H7 (cell line): ENCODE data around the gene GAS2L2. TPM values are rescaled to one million over a fixed set of nuclear protein-coding genes. Genes with fewer than 3 reads are reported as not detected.
A peak's percentile ranks its signal among the peaks of the same experiment; 100 is the strongest.

Experiments used
- DNase-seq: peaks from one replicate; pipeline ENCODE4 v3.0.0; 2012
- H3K27me3 ChIP-seq: 2 replicates; pipeline ENCODE4 v1.6.0; 2011; ENCODE audit warnings: mild to moderate bottlenecking, low read length; ENCODE audit not compliant: control insufficient read depth, insufficient read depth
- H3K36me3 ChIP-seq: replicated peaks from 2 replicates; pipeline ENCODE4 v1.5.1; 2011; ENCODE audit warnings: low read length; ENCODE audit not compliant: control insufficient read depth, insufficient read depth
- H3K4me3 ChIP-seq: 2 replicates; pipeline ENCODE4 v1.5.1; 2011; ENCODE audit warnings: low read depth, mild to moderate bottlenecking, control low read depth, low read length, moderate library complexity; ENCODE audit not compliant: insufficient read depth
- total RNA-seq: library from RNA; depleted of rRNA; stranded (reverse); fragments of >200 nt; shearing (Covaris generic); gene quantifications from 2 replicates; pipeline ENCODE4 v1.2.3, GENCODE V29; 2014

Gene GAS2L2
- total RNA-seq, 1 experiment from 2014 or later = 0.10 TPM

GRCh38 chr17:35784895-35785294 lies 31.9 kb upstream of the GAS2L2 start:
- Histone ChIP-seq H3K27me3 (no peaks in the 10 kb centered on the region), H3K4me3 (no peak overlapping the region), H3K36me3 (no peaks in the 10 kb centered on the region)
- no peak for DNase-seq

DNA sequence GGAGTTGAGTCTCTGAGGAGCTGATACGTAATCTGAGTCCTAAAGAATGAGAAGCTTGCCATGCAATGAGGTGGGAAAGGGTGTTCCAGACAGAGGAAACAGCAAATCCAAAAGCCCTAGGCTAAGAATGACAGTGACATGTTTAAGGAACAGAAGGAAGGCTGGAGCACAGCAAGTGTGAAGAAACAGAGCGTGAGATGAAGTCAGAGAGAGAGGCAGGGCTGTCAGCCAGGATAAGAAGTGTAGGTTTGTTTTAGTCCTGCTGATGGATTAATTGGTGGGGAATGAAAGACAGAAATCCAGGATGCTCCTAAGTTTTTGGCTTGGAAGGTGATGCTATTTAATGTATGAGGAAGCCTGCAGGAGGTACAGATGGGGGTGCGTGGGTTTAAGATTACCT lies 27.9 kb upstream of the GAS2L2 start:
- no peak for DNase-seq
- Histone ChIP-seq H3K36me3 (no peaks in the 10 kb centered on the region), H3K27me3 (no peaks in the 10 kb centered on the region), H3K4me3 (no peak overlapping the region)

GRCh38 chr17:35778641-35779196 lies 25.7 kb upstream of the GAS2L2 start:
- no peaks in the 10 kb centered on the region for H3K36me3 ChIP-seq
- no peak overlapping the region for H3K4me3 ChIP-seq
- DNase-seq = no peak
- H3K27me3 ChIP-seq = no peaks in the 10 kb centered on the region

DNA sequence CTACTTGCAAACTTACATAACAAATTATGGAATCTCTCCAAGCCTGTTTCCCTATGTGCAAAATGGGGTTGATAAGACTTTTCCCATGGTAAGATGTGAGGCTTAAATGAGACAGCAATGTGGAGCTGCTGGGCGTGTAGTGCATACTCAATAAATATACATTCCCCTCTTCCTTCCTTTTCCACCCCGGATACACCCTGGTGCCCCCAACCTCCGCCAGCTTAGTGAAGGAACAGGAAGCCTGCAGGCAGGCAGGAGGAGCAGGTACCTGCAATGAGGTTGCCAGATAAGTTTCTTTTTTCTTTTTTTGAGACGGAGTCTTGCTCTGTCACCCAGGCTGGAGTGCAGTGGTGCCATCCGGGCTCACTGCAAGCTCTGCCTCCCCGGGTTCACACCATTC lies 22.5 kb upstream of the GAS2L2 start:
- H3K36me3 ChIP-seq = no peaks in the 10 kb centered on the region
- no peaks in the 10 kb centered on the region for H3K27me3 ChIP-seq
- H3K4me3 ChIP-seq = no peak overlapping the region
- DNase-seq = no peak

DNA sequence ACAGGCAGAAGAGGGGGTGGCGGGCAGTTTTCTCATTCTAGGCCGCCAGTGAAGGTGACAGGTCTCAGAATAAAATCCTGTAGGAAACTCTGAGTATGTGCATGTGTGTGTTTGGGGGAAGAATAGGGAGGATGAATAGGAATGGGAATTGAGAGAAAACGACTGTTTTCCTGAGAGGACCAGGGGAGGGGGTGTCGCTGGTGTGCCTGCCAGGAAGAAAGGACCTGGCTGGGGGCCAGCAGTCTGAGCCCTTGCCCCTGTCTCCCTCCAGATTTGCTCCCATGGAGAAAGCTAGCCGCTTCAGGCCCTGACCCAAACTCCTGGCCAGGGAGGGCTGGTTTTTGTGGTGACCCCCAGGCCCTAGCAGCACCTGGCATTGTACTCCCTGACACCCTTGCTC lies 22.0 kb upstream of the GAS2L2 start:
- Histone ChIP-seq H3K27me3 (no peaks in the 10 kb centered on the region), H3K36me3 (no peaks in the 10 kb centered on the region), H3K4me3 (no peak overlapping the region)
- DNase-seq = no peak

DNA sequence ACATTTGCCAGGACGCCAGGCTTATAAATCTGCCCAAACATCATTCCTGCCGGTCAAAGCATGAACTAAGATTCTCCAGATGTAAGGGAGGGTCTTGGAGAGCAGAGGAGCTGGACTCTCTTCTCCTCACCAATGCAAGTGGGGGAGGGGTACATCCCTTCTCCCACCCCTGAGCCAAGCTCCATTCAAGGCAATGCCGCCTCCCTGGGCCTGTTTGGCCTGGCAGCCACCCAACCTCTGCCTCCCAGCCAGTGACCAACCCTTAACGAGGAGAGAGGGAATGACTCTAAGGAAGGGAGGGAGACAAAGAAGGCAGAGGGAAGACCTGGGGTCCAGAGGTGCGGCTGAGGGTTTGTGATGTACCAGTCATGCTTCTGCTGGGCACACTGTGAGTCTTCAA lies 21.5 kb upstream of the GAS2L2 start:
- Histone ChIP-seq H3K36me3 (no peaks in the 10 kb centered on the region), H3K27me3 (no peaks in the 10 kb centered on the region), H3K4me3 (no peak overlapping the region)
- DNase-seq = no peak

- Histone ChIP-seq H3K27me3 (no peaks in the 10 kb centered on the region), H3K4me3 (no peak overlapping the region), H3K36me3 (no peaks in the 10 kb centered on the region)
- no peak for DNase-seq
Measured at GRCh38 chr17:35773679-35774425, 20.8 kb upstream of the GAS2L2 start.

- H3K36me3 ChIP-seq = no peaks in the 10 kb centered on the region
- no peak for DNase-seq
- no peaks in the 10 kb centered on the region for H3K27me3 ChIP-seq
- no peak overlapping the region for H3K4me3 ChIP-seq
Measured at GRCh38 chr17:35773129-35773528, 20.1 kb upstream of the GAS2L2 start.

DNA sequence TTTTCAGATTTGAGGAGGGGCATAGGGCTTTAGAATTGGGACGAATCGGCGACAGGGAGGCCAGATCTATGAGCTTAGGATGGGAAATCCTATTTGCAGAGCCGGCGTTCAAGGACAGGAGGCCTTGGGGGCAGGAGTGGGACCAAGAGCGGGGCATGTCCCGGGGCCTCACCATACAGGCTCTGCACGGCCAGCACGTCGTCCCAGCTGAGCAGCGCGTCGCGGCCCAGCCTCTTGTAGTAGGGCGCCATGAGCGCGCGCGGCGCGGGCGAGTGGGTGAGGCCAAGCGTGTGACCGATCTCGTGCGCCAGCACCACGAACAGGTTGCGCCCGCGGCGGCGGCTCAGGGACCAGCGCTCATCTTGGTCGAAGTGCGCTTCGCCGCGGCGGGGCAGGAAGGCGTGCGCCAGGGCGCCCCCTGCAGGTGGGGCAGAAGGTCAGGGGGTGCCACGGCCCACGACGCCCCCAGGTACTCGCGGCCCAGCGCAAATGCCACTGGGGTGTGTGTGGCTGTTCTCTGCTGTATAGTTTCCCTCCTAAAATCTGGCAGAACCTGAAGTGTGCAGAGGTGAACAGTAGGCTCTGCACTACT lies 17.0 kb upstream of the GAS2L2 start:
- H3K4me3 ChIP-seq = no peak overlapping the region
- H3K36me3 ChIP-seq = no peaks in the 10 kb centered on the region
- DNase-seq = peak; percentile 58
- no peaks in the 10 kb centered on the region for H3K27me3 ChIP-seq

DNA sequence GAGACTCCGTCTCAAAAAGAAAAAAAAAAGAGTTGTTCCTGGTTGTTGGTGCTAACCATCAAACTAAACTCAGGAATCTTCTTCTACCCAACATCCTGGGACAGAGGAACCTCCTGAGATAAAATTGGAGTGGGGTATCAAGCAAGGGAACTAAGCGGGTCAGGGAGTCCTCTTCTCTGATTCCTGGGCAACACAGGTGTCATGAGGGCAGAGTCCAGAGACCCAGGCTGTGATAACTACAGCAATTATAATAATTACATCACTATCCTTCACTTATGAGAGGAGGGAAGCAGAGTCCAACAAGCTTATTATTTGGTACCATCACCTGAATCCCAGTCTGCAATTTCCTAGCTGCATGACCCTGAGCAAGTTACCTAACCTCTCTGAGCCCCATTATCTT lies 15.8 kb upstream of the GAS2L2 start:
- H3K36me3 ChIP-seq = no peaks in the 10 kb centered on the region
- DNase-seq = no peak
- H3K4me3 ChIP-seq = no peak overlapping the region
- peaks cover 2% of the 10 kb centered on the region; the same call in 1 of the 2 replicates for H3K27me3 ChIP-seq

- H3K27me3 ChIP-seq = peaks cover 2% of the 10 kb centered on the region; the same call in 1 of the 2 replicates
- H3K36me3 ChIP-seq = no peaks in the 10 kb centered on the region
- peak; percentile 69 for DNase-seq
- H3K4me3 ChIP-seq = no peak overlapping the region
Measured at GRCh38 chr17:35766903-35767510, 14.0 kb upstream of the GAS2L2 start.

GRCh38 chr17:35766489-35766877 lies 13.4 kb upstream of the GAS2L2 start:
- DNase-seq = peak; percentile 53
- Histone ChIP-seq H3K27me3 (peaks cover 2% of the 10 kb centered on the region; the same call in 1 of the 2 replicates), H3K36me3 (no peaks in the 10 kb centered on the region), H3K4me3 (no peak overlapping the region)

DNA sequence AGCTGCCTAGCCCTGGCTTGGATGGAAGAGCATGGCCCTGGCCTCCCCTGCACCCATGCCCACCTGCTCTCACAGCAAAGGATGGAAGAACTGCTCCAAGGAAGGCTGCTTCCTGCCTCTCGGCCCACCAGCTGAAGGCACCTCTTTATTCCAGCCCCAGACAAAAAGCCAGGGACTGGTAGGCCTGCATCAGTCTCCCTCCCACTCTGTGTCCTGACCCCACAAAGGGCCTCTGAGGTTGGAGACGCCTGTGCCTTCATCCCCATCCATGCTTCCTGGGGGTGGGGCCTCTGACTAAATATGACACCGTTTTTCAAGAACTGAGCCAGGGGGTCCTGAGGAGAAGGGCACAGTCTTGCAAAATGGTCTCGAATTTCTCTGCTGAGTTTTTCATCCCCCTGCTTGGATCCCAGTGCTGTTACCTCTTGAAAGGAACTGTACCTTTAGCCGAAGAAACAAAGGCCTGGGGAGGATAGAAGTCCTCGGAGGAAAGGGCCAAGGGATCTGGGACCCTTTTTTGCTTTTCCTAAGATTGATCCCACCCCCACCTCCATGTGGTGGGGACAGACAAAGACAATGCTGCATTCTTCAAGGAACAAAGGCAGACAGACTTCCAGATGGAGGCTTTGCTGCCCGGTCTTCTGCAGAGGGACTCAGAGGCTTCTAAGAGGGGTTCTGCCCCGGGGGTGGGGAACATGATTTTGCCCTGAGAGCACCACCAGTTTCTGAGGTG lies 12.9 kb upstream of the GAS2L2 start:
- Histone ChIP-seq H3K36me3 (no peaks in the 10 kb centered on the region), H3K27me3 (peaks cover 2% of the 10 kb centered on the region; the same call in 1 of the 2 replicates), H3K4me3 (no peak overlapping the region)
- peak; percentile 57 for DNase-seq

DNA sequence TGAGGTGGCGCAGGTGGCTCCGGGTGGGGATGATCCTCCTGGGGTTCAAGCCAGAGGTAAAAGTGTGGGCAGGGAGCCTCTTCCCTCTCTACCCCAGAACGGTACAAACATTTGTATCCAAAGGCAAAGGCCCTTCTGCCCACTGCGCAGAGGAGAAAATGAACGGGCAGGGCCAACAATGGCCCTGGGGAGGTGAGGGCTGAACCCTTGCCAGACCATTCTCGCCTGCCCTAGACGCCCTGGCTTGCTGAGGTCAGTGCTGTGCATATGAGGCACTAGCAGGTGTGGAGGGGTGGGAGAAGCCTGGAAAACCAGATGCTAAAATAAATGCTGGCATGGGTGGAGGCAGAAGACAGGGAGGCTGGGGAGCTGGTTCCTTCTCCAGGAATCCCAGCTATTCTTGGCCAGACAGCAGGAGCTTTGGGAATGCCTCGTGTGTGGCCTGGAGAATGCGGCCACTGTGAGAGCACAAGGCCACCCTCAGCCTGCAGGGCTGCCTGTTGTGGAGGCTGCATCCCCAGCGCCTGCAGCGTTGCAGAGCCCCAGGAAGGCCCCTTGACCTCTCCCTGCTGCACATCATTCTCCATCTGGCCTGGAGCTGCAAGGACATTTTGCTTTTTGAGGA lies 12.2 kb upstream of the GAS2L2 start:
- DNase-seq = peak; percentile 55
- H3K27me3 ChIP-seq = peaks cover 3% of the 10 kb centered on the region

More for the DNA sequence above, 12.2 kb upstream of the GAS2L2 start:
- Histone ChIP-seq H3K36me3 (no peaks in the 10 kb centered on the region), H3K4me3 (no peak overlapping the region)
